ENCODE measurements around the gene DGCR8. TPM values are rescaled to one million over a fixed set of nuclear protein-coding genes. Genes with fewer than 3 reads are reported as not detected.
A peak's percentile ranks its signal among the peaks of the same experiment; 100 is the strongest.

The DGCR8 gene
- total RNA-seq, result 30.5 and 39.8 TPM in 2 replicates

- peak; percentile 84 for DNase-seq (ENCODE audit: low read depth)
- FAIRE-seq, result no peak
Observed at GRCh38 chr22:20079745-20080444, at the start of gene DGCR8. TSS of gene DGCR8 (plus strand) at chr22:20080241. CDS start at chr22:20085964, 5,723 bp downstream.

GRCh38 chr22:20031732-20032406, 48.2 kb upstream of the DGCR8 start:
- DNase-seq (ENCODE audit: low read depth), result peak; percentile 26
- Histone ChIP-seq H3K27me3 (ENCODE audit: control insufficient read depth, insufficient read depth, low read length) (no peaks in the 10 kb centered on the region), H3K4me3 (ENCODE audit: low read depth, low read length) (no peak overlapping the region), H3K36me3 (ENCODE audit: control insufficient read depth, insufficient read depth, low read length) (peaks cover 10% of the 10 kb centered on the region)
- TF ChIP-seq CTCF (IDR thresholded peaks at IDR 0.05; ENCODE audit: insufficient read depth, low read length, severe bottlenecking), result no peak
- FAIRE-seq, result no peak

More at GRCh38 chr22:20079745-20080444, at the start of gene DGCR8:
- Histone ChIP-seq H3K4me3 (ENCODE audit: low read depth, low read length) (peak within 1 kb of the TSS; percentile 50), H3K36me3 (ENCODE audit: control insufficient read depth, insufficient read depth, low read length) (no peaks in the 10 kb centered on the region), H3K27me3 (ENCODE audit: control insufficient read depth, insufficient read depth, low read length) (no peaks in the 10 kb centered on the region)
- no peak for TF ChIP-seq CTCF (IDR thresholded peaks at IDR 0.05; ENCODE audit: insufficient read depth, low read length, severe bottlenecking)

GRCh38 chr22:20032407-20032991, 47.5 kb upstream of the DGCR8 start:
- peaks cover 10% of the 10 kb centered on the region for H3K36me3 ChIP-seq (ENCODE audit: control insufficient read depth, insufficient read depth, low read length)
- H3K4me3 ChIP-seq (ENCODE audit: low read depth, low read length), result no peak overlapping the region
- no peak for DNase-seq (ENCODE audit: low read depth)
- H3K27me3 ChIP-seq (ENCODE audit: control insufficient read depth, insufficient read depth, low read length), result no peaks in the 10 kb centered on the region
- no peak for TF ChIP-seq CTCF (IDR thresholded peaks at IDR 0.05; ENCODE audit: insufficient read depth, low read length, severe bottlenecking)
- FAIRE-seq, result no peak

- no peaks in the 10 kb centered on the region for H3K27me3 ChIP-seq (ENCODE audit: control insufficient read depth, insufficient read depth, low read length)
- no peak for FAIRE-seq
- no peak for DNase-seq (ENCODE audit: low read depth)
- peaks cover 10% of the 10 kb centered on the region for H3K36me3 ChIP-seq (ENCODE audit: control insufficient read depth, insufficient read depth, low read length)
- H3K4me3 ChIP-seq (ENCODE audit: low read depth, low read length), result no peak overlapping the region
- TF ChIP-seq CTCF (IDR thresholded peaks at IDR 0.05; ENCODE audit: insufficient read depth, low read length, severe bottlenecking), result no peak
Observed at GRCh38 chr22:20033045-20033706, 46.9 kb upstream of the DGCR8 start.

GRCh38 chr22:20034143-20034542, 45.9 kb upstream of the DGCR8 start:
- Histone ChIP-seq H3K36me3 (ENCODE audit: control insufficient read depth, insufficient read depth, low read length) (peaks cover 10% of the 10 kb centered on the region), H3K4me3 (ENCODE audit: low read depth, low read length) (no peak overlapping the region), H3K27me3 (ENCODE audit: control insufficient read depth, insufficient read depth, low read length) (no peaks in the 10 kb centered on the region)
- FAIRE-seq, result no peak
- DNase-seq (ENCODE audit: low read depth), result no peak
- TF ChIP-seq CTCF (IDR thresholded peaks at IDR 0.05; ENCODE audit: insufficient read depth, low read length, severe bottlenecking), result no peak
